Measurements from ENCODE around the gene BTBD9. TPM values are rescaled to one million over a fixed set of nuclear protein-coding genes. Genes with fewer than 3 reads are reported as not detected.

BTBD9 gene
- total and polyA plus RNA-seq, 2 donors (not counting 3 experiments of a cell fraction or from before 2014, with no cell fraction given): 4.9 to 15.0 TPM

- Histone ChIP-seq H3K4me2 (ENCODE audit: insufficient read depth, low read length) (no peak overlapping the region), H3K27ac (ENCODE audit: insufficient read depth, low read depth, low read length) (no peak overlapping the region), H3K9me1 (replicated peaks; ENCODE audit: control insufficient read depth, extremely low read depth, insufficient read depth, low read length) (no peaks in the 10 kb centered on the region), H3K79me2 (ENCODE audit: control insufficient read depth, insufficient read depth, low read length) (no peaks in the 10 kb centered on the region), H4K20me1 (replicated peaks; ENCODE audit: control insufficient read depth, extremely low read depth, insufficient read depth, low read length) (no peaks in the 10 kb centered on the region), H3K4me1 (ENCODE audit: control insufficient read depth, extremely low read depth, insufficient read depth, low read length) (no peaks in the 10 kb centered on the region), H3K9ac (replicated peaks; ENCODE audit: extremely low read depth, insufficient read depth, low read length) (no peak overlapping the region), H3K27me3 (ENCODE audit: control insufficient read depth in 2 of 2, insufficient read depth in 2 of 2, low read length in 2 of 2) (no peaks in the 10 kb centered on the region), H3K36me3 (ENCODE audit: control insufficient read depth in 2 of 2, extremely low read depth in 1 of 2, insufficient read depth in 2 of 2, low read length in 2 of 2) (no peaks in the 10 kb centered on the region), H3K9me3 (replicated peaks; ENCODE audit: control insufficient read depth, insufficient read depth, low read length) (no peaks in the 10 kb centered on the region), H2AFZ (ENCODE audit: low read depth, low read length) (no peak overlapping the region), H3K4me3 (replicated peaks in 1 of 3; ENCODE audit: insufficient read depth in 1 of 3, low read depth in 1 of 3, low read length in 3 of 3) (no peak overlapping the region)
- DNase-seq (ENCODE audit: low read depth, low spot score) (no peak), FAIRE-seq (no peak)
- POLR2A ChIA-PET: interaction anchor here (0.6 kb wide), 1 partner anchor 678 kb away, joined by 6 read pairs; the partner anchor contains the start of gene CCDC167
- intact Hi-C loops (cut with micrococcal nuclease) (loop anchor here (5.0 kb wide), 1 partner anchor 314 kb away; no protein-coding TSS in a partner anchor), dilution Hi-C loops (cut with MboI; ENCODE audit: extremely low pct_ligation_motif_present, low sequenced_read_pairs) (no loop called here)
- no TSS peak for BruUV-seq (replicated peaks)
- TF ChIP-seq POLR2AphosphoS5 (IDR thresholded peaks at IDR 0.05; ENCODE audit: insufficient read depth, low read depth, low read length) (no peak), EZH2 (IDR thresholded peaks at IDR 0.05; ENCODE audit: borderline replicate concordance, low read depth, low read length, severe bottlenecking) (no peak), MAX (IDR thresholded peaks at IDR 0.05; ENCODE audit: insufficient read depth, insufficient read length) (no peak), GATA2 (IDR thresholded peaks at IDR 0.05; ENCODE audit: insufficient read depth, insufficient read length, low read depth, low read length) (no peak), POLR2A (IDR thresholded peaks at IDR 0.05; ENCODE audit: low read depth, low read length) (no peak), FOS (IDR thresholded peaks at IDR 0.05; ENCODE audit: borderline replicate concordance, insufficient read depth, low read length) (no peak), JUN (IDR thresholded peaks at IDR 0.05; ENCODE audit: borderline replicate concordance, insufficient read depth, insufficient read length, low read depth) (no peak), CTCF (IDR thresholded peaks at IDR 0.05; ENCODE audit: extremely low read depth in 1 of 2, insufficient read depth in 1 of 2, low read depth in 1 of 2, low read length in 2 of 2) (no peak), MYC (IDR thresholded peaks at IDR 0.05; ENCODE audit: low read depth, low read length) (no peak)
- CTCF ChIA-PET: interaction anchor here (1.8 to 4.2 kb wide), 2 partner anchors 10 to 316 kb away, joined by 5 to 15 read pairs; no protein-coding TSS in a partner anchor
These were observed 461.7 kb downstream of the BTBD9 start for GRCh38 chr6:38177882-38178583.

Data from endothelial cell of umbilical vein (primary cell).